ENCODE results near the gene R3HCC1L.

DNA sequence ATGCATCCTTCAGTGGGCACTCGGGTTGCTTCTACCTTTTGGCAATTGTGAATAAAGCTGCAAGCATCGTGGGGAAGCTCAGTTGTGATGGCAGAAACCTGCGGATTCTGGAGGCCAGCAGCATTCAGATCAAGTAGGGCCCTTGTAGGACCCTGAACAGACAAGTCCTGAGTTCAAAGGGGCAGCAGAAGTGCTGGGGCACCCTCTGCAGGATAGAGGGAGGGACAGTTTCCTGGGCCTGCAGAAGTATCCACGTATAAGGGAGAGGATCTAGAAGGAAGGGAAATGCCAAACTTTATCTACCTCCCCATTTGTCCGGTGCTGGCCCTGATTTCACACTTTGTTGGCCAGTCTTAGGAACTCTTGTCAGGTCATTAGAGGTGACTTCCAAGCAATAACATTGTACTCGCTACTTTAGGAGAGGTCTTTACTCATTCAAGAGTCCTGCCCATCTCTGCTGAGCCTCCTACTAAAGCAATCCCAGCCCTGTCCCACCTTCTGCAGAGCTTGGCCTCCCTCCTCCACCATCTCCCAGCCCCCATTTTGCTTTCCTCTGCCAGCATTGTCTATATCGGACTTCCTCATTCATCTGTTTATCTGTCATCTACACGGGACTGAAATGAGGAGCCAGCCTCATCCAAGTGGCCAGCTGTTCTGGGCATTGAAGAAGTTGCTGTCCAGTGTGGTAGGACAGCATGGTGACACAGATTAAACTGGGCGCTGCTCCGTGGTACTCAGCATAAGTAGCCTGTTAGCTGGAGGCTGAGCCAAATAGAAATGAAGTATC is 26.6 kb upstream of the R3HCC1L start:
- TF ChIP-seq, protein P1, sequence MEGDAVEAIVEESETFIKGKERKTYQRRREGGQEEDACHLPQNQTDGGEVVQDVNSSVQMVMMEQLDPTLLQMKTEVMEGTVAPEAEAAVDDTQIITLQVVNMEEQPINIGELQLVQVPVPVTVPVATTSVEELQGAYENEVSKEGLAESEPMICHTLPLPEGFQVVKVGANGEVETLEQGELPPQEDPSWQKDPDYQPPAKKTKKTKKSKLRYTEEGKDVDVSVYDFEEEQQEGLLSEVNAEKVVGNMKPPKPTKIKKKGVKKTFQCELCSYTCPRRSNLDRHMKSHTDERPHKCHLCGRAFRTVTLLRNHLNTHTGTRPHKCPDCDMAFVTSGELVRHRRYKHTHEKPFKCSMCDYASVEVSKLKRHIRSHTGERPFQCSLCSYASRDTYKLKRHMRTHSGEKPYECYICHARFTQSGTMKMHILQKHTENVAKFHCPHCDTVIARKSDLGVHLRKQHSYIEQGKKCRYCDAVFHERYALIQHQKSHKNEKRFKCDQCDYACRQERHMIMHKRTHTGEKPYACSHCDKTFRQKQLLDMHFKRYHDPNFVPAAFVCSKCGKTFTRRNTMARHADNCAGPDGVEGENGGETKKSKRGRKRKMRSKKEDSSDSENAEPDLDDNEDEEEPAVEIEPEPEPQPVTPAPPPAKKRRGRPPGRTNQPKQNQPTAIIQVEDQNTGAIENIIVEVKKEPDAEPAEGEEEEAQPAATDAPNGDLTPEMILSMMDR (conservative IDR thresholded peaks at IDR 0.05; ENCODE audit: low read length), result no peak
- no peak for TF ChIP-seq EZH2phosphoT487 (IDR thresholded peaks at IDR 0.05; ENCODE audit: borderline replicate concordance)
